Measurements from ENCODE around the gene ZRANB3. TPM values are rescaled to one million over a fixed set of nuclear protein-coding genes. Genes with fewer than 3 reads are reported as not detected.
"Not testable (repeated sequence)": the region's sequence is repeated elsewhere in the genome, so short reads cannot be mapped to it uniquely, and the experiment has no call there.

Gene ZRANB3
- total RNA-seq, 1 donor from 2014 or later: 7.2 TPM

- no peak for DNase-seq (ENCODE audit: low spot score)
These were observed 405.1 kb downstream of the ZRANB3 start for GRCh38 chr2:135125940-135126339.

GRCh38 chr2:135124924-135125886, 405.8 kb downstream of the ZRANB3 start:
- no peak for DNase-seq (ENCODE audit: low spot score)

- not testable (repeated sequence) for DNase-seq (ENCODE audit: low spot score)
These were observed 409.4 kb downstream of the ZRANB3 start for GRCh38 chr2:135121658-135122039.

GRCh38 chr2:135121016-135121657, 409.9 kb downstream of the ZRANB3 start:
- DNase-seq (ENCODE audit: low spot score): no peak

GRCh38 chr2:135119582-135119981, 411.4 kb downstream of the ZRANB3 start:
- DNase-seq (ENCODE audit: low spot score): no peak

- no peak for DNase-seq (ENCODE audit: low spot score)
These were observed 417.7 kb downstream of the ZRANB3 start for GRCh38 chr2:135113322-135113721.

GRCh38 chr2:135105513-135106316, 425.3 kb downstream of the ZRANB3 start:
- DNase-seq (ENCODE audit: low spot score): not testable (repeated sequence)

- DNase-seq (ENCODE audit: low spot score): no peak
These were observed 427.2 kb downstream of the ZRANB3 start for GRCh38 chr2:135103843-135104242.

- peak; percentile 38 for DNase-seq (ENCODE audit: low spot score)
These were observed 431.1 kb downstream of the ZRANB3 start for GRCh38 chr2:135099802-135100483.

- no peak for DNase-seq (ENCODE audit: low spot score)
These were observed 433.3 kb downstream of the ZRANB3 start for GRCh38 chr2:135097532-135098231.

GRCh38 chr2:135096665-135097446, 434.2 kb downstream of the ZRANB3 start:
- no peak for DNase-seq (ENCODE audit: low spot score)

- DNase-seq (ENCODE audit: low spot score): no peak
These were observed 435.4 kb downstream of the ZRANB3 start for GRCh38 chr2:135095591-135095990.

GRCh38 chr2:135094508-135094907, 436.5 kb downstream of the ZRANB3 start:
- no peak for DNase-seq (ENCODE audit: low spot score)

GRCh38 chr2:135093670-135094330, 437.2 kb downstream of the ZRANB3 start:
- DNase-seq (ENCODE audit: low spot score): no peak

- no peak for DNase-seq (ENCODE audit: low spot score)
These were observed 437.8 kb downstream of the ZRANB3 start for GRCh38 chr2:135093193-135093592.

- no peak for DNase-seq (ENCODE audit: low spot score)
These were observed 439.3 kb downstream of the ZRANB3 start for GRCh38 chr2:135091681-135092080.

GRCh38 chr2:135089597-135089996, 441.4 kb downstream of the ZRANB3 start:
- DNase-seq (ENCODE audit: low spot score): not testable (repeated sequence)

Measured in umbilical cord (tissue), 2 donors.